ENCODE measurements around the gene ARHGAP24.

Gene ARHGAP24

DNA sequence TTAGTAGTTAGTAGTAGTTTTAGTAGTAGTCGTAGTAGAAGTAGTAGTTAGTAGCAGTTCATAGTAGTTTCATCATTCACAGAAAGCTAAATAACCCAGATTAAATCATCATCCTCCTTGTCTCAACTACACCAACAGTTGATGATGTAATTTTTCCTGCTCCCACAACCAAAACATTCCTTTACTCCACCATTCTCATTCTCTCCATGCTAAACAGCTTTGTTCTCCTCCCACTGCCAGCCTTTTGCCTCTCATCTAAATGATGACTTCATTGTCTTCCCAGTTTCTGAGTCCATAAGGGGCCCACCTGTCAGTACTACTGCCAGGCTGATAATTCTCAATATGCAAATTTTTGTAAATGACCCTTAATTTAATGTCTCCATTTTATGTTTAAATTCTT is 68.9 kb downstream of the ARHGAP24 start:
- H3K27ac ChIP-seq (ENCODE audit: low read depth, low read length) = no peak overlapping the region; the same call in 1 of the 2 replicates
- H3K79me2 ChIP-seq (ENCODE audit: insufficient read depth, low read length) = peaks cover 22% of the 10 kb centered on the region; the same call in 1 of the 2 replicates
- TF ChIP-seq CTCF (IDR thresholded peaks at IDR 0.05; ENCODE audit: insufficient read depth, low read length, poor library complexity, severe bottlenecking) (no peak), EZH2phosphoT487 (conservative IDR thresholded peaks at IDR 0.05; ENCODE audit: low read length) (no peak)
- H3K9me2 ChIP-seq (replicated peaks; ENCODE audit: insufficient read depth, low read length) = no peaks in the 10 kb centered on the region
- no peak overlapping the region for H3K9ac ChIP-seq (ENCODE audit: low read length)
- no peak overlapping the region for H2AFZ ChIP-seq (ENCODE audit: low read depth, low read length, severe bottlenecking)
- peaks cover 7% of the 10 kb centered on the region for H3F3A ChIP-seq (ENCODE audit: insufficient read depth)
- no peaks in the 10 kb centered on the region for H4K20me1 ChIP-seq (ENCODE audit: low read depth, low read length)
- H3K27me3 ChIP-seq (ENCODE audit: low read length) = no peaks in the 10 kb centered on the region
- H3K4me2 ChIP-seq (ENCODE audit: low read depth, low read length, poor library complexity, severe bottlenecking) = peak overlapping the region; percentile 24
- no peaks in the 10 kb centered on the region for H3K36me3 ChIP-seq (ENCODE audit: low read length)
- H3K4me3 ChIP-seq (ENCODE audit: insufficient read depth, low read length, poor library complexity, severe bottlenecking) = no peak overlapping the region
- H3K9me3 ChIP-seq (ENCODE audit: insufficient read depth, low read length) = no peaks in the 10 kb centered on the region

DNA sequence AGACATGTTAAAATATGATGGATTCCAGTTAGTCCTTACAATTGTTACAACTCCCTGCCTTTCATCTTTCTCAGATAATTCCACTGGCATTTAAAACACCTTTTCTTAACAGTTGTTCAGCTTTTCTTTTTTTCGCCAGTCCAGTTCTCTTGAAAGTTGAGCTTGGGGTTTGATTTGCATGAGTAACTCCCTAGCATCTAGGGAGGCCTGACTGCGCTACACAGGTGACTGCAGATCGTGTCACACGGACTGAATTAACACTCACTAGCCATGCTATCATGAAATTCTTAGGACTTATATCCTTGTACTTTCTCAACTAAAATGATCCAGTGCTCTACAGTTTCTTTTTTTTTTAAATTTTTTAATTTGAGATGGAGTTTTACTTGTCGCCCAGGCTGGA is 69.8 kb downstream of the ARHGAP24 start:
- no peaks in the 10 kb centered on the region for H3K36me3 ChIP-seq (ENCODE audit: low read length)
- no peaks in the 10 kb centered on the region for H3K27me3 ChIP-seq (ENCODE audit: low read length)
- H3K9ac ChIP-seq (ENCODE audit: low read length) = no peak overlapping the region
- H3F3A ChIP-seq (ENCODE audit: insufficient read depth) = peaks cover 7% of the 10 kb centered on the region
- H3K9me3 ChIP-seq (ENCODE audit: insufficient read depth, low read length) = no peaks in the 10 kb centered on the region
- H3K27ac ChIP-seq (ENCODE audit: low read depth, low read length) = no peak overlapping the region
- no peak overlapping the region for H3K4me3 ChIP-seq (ENCODE audit: insufficient read depth, low read length, poor library complexity, severe bottlenecking)
- TF ChIP-seq CTCF (IDR thresholded peaks at IDR 0.05; ENCODE audit: insufficient read depth, low read length, poor library complexity, severe bottlenecking) (no peak), EZH2phosphoT487 (conservative IDR thresholded peaks at IDR 0.05; ENCODE audit: low read length) (no peak)
- no peaks in the 10 kb centered on the region for H4K20me1 ChIP-seq (ENCODE audit: low read depth, low read length)
- H2AFZ ChIP-seq (ENCODE audit: low read depth, low read length, severe bottlenecking) = no peak overlapping the region
- no peak overlapping the region for H3K4me2 ChIP-seq (ENCODE audit: low read depth, low read length, poor library complexity, severe bottlenecking)
- no peaks in the 10 kb centered on the region for H3K9me2 ChIP-seq (replicated peaks; ENCODE audit: insufficient read depth, low read length)
- H3K79me2 ChIP-seq (ENCODE audit: insufficient read depth, low read length) = peaks cover 31% of the 10 kb centered on the region; the same call in 1 of the 2 replicates

GRCh38 chr4:85548116-85548515 is 73.2 kb downstream of the ARHGAP24 start:
- Histone ChIP-seq H3F3A (ENCODE audit: insufficient read depth) (peaks cover 7% of the 10 kb centered on the region), H4K20me1 (ENCODE audit: low read depth, low read length) (no peaks in the 10 kb centered on the region), H3K27me3 (ENCODE audit: low read length) (no peaks in the 10 kb centered on the region), H3K9me3 (ENCODE audit: insufficient read depth, low read length) (no peaks in the 10 kb centered on the region), H3K79me2 (ENCODE audit: insufficient read depth, low read length) (peaks cover 51% of the 10 kb centered on the region; the same call in 1 of the 2 replicates), H3K27ac (ENCODE audit: low read depth, low read length) (peak overlapping the region; percentile 65), H3K4me3 (ENCODE audit: insufficient read depth, low read length, poor library complexity, severe bottlenecking) (no peak overlapping the region), H2AFZ (ENCODE audit: low read depth, low read length, severe bottlenecking) (no peak overlapping the region), H3K9me2 (replicated peaks; ENCODE audit: insufficient read depth, low read length) (no peaks in the 10 kb centered on the region), H3K4me2 (ENCODE audit: low read depth, low read length, poor library complexity, severe bottlenecking) (peak overlapping the region; percentile 43), H3K36me3 (ENCODE audit: low read length) (no peaks in the 10 kb centered on the region), H3K9ac (ENCODE audit: low read length) (peak overlapping the region; percentile 32)
- TF ChIP-seq CTCF (IDR thresholded peaks at IDR 0.05; ENCODE audit: insufficient read depth, low read length, poor library complexity, severe bottlenecking) = no peak
- no peak for TF ChIP-seq EZH2phosphoT487 (conservative IDR thresholded peaks at IDR 0.05; ENCODE audit: low read length)
